Stimulated activated CD8-positive, alpha-beta memory T cell treated with anti-CD3 and anti-CD28 coated beads, Interleukin-12 subunit alpha, Interleukin-12 subunit beta, amount 100 ng/mL, for 4 hours (primary cell): Measurements from ENCODE around the gene PIK3CG.
"Not testable (repeated sequence)": the region's sequence is repeated elsewhere in the genome, so short reads cannot be mapped to it uniquely, and the experiment has no call there.

Experiments used
- DNase-seq: peaks from one replicate; pipeline ENCODE4 v3.0.0-alpha.2; 2020; ENCODE audit warnings: low read depth

Gene PIK3CG

DNA sequence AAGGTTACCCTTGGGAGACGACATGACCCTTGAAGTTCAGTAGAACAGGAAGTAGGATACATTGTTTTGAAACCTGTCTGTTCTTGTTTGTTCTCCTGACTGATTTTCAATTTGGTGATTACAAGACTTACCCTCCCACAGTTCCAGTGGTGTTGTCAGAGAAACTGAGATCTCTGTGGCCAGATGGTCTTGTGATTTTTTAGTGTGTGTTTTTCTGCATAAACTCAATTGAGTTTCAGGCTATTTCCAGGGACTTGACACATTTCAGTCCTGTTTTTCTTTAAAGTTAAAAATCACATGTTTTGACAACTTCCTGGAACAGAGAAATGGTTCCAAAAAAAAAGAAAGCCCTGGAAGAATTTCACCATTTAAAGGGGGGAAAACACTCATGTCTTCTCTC is 22.3 kb downstream of the PIK3CG start:
- no peak for DNase-seq

DNA sequence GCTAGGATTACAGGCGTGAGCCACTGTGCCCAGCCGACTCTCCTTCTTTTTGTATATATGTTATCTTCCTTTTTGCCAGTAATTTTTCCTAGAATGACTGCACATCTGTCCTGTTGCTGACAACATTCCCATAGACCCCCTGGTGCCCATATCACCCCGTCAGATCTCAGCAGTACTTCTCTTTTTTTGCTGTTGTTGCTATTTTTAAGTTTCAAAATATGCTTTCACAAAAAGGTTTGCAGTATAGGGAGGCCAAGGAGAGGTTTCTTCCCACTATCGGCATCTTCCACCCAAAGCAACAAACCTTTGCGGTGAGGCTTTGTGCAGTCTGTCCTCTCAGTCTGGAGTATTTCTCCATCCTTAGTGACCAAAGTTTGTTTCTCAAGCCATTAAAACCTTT is 23.1 kb downstream of the PIK3CG start:
- DNase-seq, result no peak

DNA sequence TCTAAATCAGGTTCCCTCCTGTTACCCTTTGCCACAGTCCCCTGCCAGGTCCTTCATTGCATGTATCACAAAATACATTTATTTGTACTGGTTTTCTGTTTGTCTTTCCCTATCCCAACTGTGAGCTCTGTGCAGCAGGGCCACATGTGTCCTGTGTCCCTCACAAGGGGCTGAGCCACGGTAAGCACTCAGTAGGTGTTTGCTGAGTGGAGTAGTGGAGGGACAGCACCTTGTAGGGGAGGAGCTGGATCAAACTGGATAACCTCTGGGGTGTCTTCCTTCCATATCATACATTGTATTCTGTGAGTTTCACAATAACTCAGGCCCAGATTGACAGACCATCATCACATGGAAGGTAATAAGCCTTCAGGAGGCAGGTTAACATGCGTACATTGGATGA is 25.9 kb downstream of the PIK3CG start:
- no peak for DNase-seq

DNA sequence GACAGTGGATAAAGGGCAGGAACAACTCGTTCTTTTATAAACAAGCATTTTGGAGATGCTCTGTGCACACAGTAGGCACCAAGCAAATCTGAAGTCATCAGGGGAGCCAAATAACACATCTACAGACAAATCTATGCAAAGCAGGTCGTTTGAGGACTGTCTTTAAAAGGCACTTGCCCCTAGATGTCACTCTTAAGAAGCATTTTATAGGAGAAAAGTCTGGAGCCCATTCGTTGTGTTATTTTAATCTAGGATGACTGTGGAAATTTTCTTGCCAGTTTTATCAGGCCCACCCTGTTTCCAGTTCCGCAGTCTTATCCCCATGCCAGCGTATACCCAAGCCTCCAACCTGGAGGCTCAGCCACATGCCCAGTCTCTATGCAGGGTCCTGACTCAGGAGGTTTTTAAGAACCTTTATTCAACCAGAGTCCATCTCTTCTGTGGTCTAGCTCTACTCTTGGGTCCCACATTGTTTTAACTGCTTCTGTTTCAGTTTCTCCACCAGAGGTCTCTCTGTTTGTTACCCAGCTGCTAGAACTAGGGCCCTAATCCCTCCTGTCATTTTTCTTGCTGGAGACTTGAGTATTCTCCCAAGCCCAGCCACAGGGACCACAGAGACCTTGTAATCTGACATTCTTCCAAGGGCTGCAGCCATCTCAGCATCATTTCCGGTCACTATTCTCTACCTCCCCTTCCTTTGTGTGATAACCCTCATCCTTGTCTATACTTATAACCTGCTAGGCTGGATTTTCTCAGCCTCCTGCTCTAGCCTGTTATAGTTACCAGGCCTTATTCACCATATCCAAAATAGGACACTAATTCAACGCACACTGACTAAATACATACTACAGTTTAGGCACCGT is 26.7 kb downstream of the PIK3CG start:
- DNase-seq, result no peak

DNA sequence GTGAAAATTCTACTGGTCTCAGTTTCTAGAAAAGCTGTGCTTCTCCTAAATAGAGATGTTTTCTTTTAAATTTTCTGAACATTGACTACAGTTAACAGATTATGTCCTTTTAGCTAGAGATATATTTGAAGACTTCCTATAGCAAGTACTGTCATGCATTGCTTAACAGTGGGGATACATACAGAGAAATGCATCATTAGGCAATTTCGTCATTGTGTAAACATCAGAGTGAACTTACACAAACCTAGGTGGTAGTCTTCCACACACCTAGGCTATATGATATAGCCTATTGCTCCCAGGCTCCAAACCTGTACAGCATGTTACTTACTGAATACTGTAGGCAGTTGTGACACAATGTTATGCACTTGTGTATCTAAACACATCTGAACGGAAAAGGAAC is 28.5 kb downstream of the PIK3CG start:
- DNase-seq, result no peak

DNA sequence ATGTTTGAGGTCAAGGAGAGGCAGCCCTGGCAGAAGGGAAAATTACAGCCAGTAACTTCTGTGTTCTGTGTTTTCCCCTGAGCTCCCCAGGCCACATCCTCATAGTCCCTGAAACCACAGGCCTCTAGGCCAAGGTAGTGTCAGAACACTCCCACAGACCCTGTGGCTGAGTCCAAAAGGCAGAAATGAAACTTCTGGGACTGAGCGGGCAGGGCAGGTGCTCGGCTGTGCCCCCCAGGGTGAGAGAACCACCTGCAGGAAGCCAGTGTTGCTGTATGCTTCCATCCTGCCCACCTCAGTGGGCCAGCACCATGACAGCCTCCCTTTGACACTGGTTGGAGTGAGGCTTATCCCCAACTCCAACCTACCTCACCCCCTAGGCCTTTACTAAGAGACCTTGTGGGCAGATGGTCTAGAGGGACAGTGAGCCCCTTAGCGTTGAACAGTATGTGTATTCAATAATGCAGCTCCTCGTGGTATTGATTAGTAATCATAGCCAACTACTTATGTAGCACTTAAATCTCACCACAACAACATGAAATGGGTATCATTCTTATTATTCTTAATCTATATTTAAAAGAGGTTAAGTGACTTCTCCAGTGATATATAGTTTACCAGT is 30.3 kb downstream of the PIK3CG start:
- no peak for DNase-seq

DNA sequence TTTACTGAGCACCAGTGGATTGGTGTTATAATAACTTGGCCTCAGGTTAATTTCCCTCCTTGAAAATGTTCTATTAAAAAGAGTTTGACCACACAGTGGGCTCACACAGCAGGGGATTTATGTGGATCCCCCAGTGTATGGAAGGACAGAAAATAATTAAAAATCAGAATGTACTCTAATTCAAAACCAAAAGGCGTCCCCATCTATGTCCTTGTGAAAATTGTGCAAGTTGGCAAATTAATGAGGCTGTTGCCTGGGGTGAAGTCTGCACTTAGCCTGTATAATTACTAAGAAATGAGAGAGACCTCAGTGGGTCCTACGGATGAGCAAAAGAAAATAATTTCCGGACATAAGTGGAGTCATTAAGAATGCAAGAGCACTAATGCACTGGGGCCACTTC is 31.1 kb downstream of the PIK3CG start:
- DNase-seq, result no peak

DNA sequence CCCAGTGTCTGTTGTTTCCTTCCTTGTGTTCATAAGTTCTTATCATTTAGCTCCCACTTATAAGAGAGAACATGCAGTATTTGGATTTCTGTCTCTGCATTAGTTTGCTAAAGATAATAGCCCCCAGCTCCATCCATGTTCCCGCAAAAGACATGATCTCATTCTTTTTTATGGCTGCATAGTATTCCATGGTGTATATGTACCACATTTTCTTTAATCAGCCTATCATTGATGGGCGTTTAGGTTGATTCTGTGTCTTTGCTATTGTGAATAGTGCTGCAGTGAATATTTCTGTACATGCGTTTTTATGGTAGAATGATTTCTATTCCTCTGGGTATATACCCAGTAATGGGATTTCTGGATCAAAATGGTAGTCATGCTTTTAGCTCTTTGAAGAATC is 32.5 kb downstream of the PIK3CG start:
- not testable (repeated sequence) for DNase-seq

DNA sequence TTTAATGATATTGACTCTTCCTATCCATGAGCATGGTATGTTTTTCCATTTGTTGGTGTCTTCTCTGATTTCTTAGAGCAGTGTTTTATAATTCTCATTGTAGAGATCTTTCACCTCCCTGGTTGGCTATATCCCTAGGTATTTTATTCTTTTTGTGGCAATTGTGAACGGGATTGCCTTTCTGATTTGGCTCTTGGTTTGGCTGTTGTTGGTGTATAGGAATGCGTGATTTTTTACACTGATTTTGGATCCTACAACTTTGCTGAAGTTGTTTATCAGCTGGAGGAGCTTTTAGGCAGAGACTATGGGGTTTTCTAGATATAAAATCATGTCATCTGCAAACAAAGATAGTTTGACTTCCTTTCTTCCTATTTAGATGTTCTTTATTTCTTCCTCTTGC is 33.9 kb downstream of the PIK3CG start:
- not testable (repeated sequence) for DNase-seq

DNA sequence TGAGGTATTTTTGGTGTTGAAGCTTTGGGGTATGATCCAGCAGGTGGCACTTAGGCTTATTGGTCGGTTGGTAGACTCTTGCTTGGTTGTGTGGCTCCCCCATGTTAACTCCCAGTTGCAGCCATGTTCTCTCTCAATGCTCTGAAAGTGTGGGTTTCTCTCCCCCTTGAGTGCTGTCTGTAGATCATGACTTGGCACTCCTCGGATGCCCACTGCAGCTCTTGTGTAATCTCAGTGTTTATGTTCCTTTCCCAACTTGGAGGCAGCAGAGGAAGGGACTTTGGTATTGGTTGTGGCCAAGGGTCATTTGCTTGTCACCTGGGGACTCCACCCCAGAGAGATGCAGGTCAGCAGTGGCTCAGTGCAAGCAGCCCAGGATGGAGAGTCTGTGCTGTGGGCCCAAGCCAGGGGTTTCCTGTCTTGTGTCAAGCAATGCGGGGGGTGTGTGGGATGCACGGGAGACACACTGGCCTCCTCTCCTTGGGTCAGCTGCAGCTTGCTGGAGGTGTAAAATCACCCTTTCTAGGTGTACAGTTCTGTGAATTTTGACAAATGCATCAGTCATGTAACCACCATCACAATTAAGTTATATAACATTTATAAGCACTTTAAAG is 36.9 kb downstream of the PIK3CG start:
- DNase-seq, result no peak

DNA sequence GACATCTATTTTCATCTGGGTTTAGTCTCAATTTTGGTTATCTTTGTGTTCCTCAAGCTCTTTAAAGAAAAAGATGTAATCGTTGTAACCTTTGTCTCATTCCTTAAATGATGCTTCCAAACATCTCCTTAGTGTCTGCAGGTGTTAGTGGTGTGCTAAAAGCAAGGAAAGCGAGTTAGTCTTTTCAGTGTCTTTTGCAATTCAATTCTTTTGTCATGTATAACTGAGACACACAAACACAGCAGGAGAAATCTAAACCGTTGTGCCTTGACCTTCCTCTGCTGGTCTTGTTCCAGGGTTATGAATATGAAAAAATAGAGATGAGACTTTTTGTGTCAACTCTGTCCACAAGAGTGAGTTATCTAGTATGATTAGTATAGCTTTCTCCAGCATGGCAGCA is 40.7 kb downstream of the PIK3CG start:
- DNase-seq, result no peak

DNA sequence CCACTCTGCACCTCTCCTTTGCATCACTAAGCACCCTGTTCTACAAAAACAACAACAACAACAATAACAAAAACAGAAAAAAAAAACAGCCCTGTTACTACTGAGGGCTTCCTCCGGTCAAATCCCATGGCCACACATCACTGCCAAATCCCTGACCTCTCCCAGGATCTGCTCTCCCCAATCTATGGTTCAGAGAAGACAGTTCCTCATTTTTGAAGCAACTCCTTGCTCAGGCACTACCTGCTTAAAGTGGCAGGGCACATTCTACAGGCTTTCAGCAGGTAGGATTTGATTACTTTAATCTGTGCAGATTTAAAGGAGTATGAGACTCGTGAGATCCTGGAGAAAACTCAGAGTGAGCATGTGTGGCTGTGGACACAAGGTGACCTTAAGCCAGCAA is 46.9 kb downstream of the PIK3CG start:
- DNase-seq, result no peak

DNA sequence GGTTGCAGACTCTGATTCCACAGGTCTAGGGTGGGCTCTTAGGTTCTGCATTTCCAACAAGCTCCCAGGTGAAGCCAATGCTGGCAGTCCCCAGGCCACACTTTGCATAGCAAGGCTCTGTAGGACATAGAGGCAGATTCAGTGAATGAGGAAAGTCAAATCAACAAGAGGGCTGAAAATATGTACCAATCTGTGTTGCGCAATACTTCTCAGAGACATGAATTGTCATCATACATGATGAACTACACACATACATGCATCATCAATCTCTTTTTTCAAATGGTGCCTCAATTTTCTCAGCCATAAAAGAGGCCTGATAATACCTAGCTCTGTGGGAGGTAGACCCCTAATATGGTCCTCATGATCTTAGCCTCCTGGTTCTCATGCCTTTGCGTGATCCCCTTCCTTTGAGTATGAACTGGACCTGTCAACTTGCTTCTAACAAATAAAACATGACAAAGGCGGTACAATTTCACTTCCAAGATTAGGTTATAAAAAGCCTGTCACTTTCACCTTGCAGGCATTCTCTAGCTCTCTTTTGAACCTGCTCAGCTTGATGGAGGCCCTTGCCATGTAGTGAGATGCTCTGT is 49.0 kb downstream of the PIK3CG start:
- no peak for DNase-seq

DNA sequence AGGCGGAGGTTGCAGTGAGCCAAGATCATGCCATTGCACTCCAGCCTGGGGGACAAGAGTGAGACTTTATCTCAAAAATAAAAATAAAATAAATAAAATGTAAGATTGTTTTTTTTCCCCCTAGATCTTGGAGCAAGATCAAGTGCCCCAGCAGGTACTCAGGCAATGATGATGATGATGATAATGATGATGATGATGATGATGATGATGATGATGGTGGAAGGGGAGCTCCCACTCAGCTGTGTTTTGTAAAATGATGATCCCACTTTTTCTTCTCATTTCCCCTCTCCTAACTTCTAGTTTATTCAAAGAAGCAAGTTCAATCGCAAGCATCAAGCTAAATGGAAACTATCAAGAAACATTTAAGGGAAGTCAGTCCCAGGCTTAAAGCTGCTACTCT is 50.3 kb downstream of the PIK3CG start:
- DNase-seq, result no peak

DNA sequence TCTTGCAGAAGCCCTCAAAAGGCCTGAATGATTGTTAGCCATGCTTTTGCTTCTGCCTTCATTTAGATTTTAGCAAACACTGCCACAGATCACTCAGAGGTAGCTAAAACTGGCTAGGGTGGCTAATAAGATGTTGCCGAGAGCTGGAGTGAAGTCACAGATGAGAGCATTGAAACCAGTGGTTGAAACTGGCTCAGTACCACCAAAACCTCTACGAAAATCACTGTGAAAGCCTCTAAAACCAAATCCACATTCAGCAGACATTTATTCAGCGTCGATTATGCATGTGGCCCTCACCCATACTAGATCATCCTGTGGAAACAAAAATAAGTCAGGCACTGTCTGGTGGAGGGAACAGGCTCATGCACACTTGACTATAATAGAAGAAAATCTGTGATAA is 50.8 kb downstream of the PIK3CG start:
- no peak for DNase-seq

DNA sequence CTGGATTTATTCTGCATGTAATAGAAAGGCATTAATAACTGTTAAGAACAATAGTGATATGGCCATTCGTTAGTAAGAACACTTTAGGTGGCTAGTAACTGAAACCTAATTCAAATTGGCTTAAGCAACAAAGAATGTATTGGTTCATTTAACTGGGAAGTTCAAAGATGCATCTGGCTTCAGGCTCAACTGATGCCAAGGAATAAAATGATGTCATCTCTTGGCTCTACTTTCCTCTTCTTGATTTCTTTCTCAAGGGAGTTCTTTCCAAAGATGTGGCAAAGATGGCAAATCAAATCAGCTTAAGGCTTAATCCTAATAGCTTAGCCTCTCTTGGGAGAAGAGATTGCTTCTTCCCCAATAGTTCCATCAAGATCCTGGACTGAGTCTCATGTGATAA is 51.6 kb downstream of the PIK3CG start:
- DNase-seq, result no peak

DNA sequence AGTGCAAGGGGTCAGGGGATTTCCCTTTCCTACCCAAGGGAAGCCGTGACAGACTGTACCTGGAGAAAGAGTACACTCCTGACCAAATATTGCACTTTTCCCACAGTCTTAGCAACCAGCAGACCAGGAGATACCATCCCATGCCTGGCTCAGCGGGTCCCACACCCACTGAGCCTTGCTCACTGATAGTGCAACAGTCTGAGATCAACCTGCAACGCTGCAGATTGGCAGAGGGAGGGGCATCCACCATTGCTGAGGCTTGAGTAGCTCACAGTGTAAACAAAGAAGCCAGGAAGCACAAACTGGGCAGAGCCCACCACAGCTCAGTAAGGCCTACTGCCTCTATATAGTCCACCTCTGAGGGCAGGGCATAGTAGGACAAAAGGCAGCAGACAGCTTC is 53.9 kb downstream of the PIK3CG start:
- DNase-seq, result no peak

DNA sequence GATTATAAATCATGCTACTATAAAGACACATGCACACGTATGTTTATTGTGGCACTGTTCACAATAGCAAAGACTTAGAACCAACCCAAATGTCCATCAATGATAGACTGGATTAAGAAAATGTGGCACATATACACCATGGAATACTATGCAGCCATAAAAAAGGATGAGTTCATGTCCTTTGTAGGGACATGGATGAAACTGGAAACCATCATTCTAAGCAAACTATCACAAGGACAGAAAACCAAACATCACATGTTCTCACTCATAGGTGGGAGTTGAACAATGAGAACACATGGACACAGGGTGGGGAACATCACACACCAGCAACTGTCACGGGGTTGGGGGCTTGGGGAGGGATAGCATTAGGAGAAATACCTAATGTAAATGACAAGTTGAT is 59.4 kb downstream of the PIK3CG start:
- DNase-seq, result not testable (repeated sequence)

DNA sequence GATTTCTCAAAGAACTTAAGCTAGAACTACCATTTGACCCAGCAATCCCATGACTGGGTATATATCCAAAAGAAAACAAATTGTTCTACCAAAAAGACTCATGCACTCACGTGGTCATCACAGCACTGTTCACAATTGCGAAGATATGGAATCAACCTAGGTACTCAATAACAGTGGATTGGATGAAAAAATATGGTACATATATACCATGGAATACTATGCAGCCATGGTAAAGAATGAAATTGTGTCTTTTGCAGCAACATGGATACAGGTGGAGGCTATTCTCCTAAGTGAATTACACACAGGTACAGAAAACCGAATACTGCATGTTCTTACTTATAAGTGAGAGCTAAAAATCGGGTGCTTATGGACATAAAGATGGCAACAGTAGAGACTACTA is 61.8 kb downstream of the PIK3CG start:
- DNase-seq, result no peak

DNA sequence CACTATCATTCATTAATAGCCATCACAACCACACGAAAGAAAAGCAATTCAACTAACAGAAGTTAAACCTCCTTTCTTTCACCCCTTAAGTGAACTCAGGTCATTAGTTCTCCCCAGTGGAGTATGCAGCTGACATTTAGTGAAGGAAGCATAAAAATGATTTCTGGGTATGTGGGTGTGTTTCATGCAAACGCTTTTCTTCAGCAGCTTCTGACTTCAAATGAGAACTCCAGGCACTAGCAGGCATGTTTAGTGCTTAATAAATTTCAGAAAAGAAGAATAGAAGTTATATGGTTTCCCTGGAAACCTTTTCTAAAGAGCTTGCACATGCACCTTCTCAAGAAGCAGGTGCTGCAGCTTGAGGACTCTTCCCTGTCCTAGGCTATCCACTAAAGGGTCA is 62.5 kb downstream of the PIK3CG start:
- DNase-seq, result no peak

DNA sequence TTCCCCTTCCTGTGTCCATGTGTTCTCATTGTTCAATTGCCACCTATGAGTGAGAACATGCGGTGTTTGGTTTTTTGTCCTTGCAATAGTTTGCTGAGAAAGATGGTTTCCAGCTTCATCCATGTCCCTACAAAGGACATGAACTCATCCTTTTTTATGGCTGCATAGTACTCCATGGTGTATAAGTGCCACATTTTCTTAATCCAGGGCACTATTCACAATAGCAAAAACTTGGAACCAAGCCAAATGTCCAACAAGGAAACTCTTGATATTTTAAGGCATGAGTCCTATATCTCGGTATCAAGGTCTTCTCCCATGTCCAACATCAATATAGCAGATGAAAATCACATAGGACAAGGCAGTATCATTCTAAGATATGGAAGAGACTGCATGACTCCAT is 64.5 kb downstream of the PIK3CG start:
- not testable (repeated sequence) for DNase-seq

DNA sequence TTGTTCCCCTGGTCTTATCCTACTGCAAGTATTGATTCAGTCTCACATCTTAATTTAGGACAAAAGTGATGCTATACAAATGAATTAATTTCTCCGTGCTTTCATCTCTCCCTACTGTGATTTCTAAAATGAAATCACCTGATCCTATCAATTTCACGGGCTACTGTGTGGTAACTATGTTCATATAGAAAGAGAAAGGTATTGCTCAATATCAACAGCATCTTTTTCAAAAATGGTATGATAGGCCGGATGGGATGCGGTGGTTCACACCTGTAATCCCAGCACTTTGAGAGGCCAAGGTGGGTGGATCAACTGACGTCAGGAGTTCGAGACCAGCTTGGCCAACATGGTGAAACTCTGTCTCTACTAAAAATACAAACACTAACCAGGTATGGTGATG is 71.2 kb downstream of the PIK3CG start:
- DNase-seq, result no peak

DNA sequence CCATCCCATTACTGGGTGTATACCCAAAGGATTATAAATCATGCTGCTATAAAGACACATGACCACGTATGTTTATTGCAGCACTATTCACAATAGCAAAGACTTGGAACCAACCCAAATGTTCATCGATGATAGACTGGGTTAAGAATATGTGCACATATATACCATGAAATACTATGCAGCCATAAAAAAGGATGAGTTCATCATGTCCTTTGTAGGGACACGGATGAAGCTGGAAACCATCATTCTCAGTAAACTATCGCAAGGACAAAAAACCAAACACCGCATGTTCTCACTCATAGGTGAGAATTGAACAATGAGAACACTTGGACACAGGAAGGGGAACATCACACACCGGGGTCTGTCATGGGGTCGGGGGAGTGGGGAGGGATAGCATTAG is 73.0 kb downstream of the PIK3CG start:
- not testable (repeated sequence) for DNase-seq
